HG03064 (cell line): ENCODE measurements around the gene SULT1A2.
"Not testable (repeated sequence)": the region's sequence is repeated elsewhere in the genome, so short reads cannot be mapped to it uniquely, and the experiment has no call there.

Experiments
- ATAC-seq: cut with Tn5 transposase; IDR thresholded peaks from one replicate; pipeline ENCODE4 v1.9.1; 2021; ENCODE audit warnings: low read depth; ENCODE audit not compliant: unreplicated experiment

The SULT1A2 gene

GRCh38 chr16:28592511-28592910 lies 4.3 kb downstream of the SULT1A2 start:
- no peak for ATAC-seq

DNA sequence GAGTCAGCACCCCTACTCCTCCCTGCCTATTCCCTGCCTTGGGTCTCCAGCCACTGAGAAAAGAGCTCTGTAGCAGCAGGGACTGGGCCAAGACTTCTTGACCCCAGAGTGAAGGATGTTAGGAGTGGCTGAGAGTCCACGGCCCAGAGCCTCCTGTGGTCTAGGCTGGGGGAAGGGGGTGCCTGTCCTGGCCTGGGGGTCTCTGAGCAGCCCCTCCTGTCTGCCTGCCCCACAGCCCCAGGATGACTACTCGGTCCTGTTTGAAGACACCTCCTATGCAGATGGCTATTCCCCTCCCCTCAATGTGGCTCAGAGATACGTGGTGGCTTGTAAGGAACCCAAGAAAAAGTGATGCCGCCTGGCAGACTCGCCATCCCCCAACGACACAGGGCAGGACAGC lies 5.5 kb downstream of the SULT1A2 start:
- ATAC-seq = no peak

DNA sequence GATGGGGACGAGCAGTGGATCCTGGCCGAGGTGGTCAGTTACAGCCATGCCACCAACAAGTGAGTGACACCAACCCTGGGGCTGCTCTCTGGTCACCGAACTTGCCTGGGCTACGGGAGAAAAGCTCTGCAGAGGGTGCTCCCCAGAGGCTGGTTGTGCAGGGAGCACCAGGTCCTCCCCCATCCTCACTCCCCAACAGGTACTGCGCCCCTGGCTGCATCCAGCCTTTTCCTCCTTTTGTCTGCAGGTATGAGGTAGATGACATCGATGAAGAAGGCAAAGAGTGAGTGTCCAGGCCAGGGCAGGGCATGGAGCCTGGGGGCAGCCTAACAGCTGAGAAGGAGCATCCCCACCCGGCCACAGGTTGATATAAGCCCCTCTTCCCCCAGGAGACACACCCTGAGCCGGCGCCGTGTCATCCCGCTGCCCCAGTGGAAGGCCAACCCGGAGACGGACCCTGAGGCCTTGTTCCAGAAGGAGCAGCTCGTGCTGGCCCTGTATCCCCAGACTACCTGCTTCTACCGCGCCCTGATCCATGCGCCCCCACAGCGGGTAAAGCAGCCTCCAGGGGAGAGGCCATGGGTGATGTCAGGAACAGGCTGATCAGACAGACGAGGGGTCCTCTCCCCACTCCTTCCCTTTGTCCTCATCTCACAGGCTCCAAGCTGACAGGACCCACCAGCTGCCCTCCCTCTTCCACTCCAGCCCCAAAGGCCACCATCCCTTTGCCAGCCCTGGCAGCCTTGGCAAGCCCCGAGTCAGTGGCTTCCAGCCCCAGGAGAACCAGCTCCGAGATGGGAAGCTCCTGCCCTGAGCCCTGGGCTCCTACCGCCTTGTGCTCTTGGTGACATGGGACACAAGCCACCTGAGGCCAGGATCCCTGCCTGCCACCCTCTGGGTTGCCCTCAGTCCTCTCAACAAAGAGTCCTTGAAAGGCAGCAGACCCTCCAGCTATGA lies 6.2 kb downstream of the SULT1A2 start:
- no peak for ATAC-seq

GRCh38 chr16:28589930-28590329 lies 6.9 kb downstream of the SULT1A2 start:
- ATAC-seq = no peak

GRCh38 chr16:28589069-28589468 lies 7.8 kb downstream of the SULT1A2 start:
- no peak for ATAC-seq

DNA sequence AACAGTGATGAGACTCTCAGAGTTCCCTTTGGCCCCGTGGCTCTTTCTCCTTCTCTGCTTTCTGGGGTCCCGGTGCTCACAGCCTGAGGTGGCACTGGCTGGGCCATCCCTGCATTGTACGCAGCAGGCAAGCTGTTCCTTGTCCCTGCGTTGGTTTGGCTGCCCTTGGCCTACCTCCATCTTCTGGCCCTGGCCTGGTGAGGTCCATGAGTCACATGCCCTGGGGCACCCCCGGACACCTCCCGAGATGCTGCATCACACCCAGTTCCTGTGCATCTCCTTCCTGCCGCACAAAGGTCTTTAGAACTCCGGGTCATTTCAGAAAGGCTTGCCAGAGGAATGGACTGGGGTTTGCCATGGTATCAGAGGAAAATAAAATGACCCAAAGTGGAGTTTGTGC lies 9.5 kb downstream of the SULT1A2 start:
- no peak for ATAC-seq

DNA sequence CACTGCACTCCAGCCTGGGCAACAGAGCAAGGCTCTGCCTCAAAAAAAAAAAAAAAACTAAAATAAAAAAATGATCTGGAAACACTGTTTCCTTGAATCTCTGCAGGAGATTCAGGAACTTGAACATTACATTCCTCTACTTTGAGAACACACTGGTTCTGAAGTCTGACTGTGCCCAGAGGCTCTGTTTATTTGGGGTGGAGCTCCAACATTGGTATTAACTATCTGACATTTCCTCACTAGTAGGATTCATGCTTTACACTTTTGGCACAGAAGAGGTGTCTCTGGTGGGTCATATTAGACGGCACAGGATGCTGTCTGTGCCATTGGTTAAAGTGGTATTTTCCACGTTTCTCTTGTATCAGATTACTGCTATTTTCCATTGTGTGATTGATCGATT lies 10.4 kb downstream of the SULT1A2 start:
- no peak for ATAC-seq

GRCh38 chr16:28585674-28586073 lies 11.2 kb downstream of the SULT1A2 start:
- ATAC-seq = no peak

DNA sequence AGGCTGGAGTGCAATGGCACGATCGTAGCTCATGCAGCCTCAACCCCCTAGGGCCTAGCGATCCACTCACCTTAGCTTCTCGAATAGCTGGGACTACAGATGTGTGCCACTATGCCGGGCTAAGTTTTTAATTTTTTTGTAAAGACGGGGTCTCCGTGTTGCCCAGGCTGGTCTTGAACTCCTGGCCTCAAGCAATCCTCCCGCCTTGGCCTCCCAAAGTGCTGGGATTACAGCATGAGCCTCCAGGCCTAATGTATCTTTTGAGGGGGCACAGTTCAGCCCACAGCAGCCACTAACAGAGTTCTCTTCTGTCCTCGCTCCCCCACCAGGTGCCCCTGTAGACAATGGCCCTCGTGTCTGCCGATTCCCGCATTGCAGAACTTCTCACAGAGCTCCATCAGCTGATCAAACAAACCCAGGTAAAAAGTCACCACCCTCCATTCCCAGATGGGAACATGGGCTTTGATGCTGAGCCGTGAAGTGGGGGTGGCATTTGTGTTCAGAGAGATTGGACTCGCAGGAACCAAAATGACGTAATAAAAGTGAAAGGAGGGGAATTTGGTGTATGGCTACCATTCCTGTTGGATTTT lies 16.0 kb downstream of the SULT1A2 start:
- no peak for ATAC-seq

GRCh38 chr16:28575446-28576109 lies 21.3 kb downstream of the SULT1A2 start:
- ATAC-seq = no peak

DNA sequence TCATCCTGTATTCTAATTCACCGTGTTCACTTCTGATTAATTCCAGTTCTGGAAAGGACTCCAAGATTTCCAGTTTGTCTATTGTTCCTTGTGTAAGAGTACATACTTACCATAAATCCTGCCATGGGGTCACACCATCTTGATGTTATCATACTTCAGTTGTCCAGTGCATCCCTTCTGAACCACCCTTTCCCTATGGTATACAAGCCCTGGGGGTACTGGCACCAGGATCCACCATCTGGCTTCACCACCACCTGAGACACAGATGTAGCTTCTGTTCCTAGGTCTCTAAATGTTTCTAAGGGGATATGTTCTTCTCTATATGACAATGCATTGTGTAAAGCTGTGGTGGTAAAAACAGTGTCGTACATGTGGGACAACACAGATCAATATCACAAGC lies 21.9 kb downstream of the SULT1A2 start:
- no peak for ATAC-seq

- ATAC-seq = no peak
Measured at GRCh38 chr16:28573738-28574718, 22.8 kb downstream of the SULT1A2 start.

DNA sequence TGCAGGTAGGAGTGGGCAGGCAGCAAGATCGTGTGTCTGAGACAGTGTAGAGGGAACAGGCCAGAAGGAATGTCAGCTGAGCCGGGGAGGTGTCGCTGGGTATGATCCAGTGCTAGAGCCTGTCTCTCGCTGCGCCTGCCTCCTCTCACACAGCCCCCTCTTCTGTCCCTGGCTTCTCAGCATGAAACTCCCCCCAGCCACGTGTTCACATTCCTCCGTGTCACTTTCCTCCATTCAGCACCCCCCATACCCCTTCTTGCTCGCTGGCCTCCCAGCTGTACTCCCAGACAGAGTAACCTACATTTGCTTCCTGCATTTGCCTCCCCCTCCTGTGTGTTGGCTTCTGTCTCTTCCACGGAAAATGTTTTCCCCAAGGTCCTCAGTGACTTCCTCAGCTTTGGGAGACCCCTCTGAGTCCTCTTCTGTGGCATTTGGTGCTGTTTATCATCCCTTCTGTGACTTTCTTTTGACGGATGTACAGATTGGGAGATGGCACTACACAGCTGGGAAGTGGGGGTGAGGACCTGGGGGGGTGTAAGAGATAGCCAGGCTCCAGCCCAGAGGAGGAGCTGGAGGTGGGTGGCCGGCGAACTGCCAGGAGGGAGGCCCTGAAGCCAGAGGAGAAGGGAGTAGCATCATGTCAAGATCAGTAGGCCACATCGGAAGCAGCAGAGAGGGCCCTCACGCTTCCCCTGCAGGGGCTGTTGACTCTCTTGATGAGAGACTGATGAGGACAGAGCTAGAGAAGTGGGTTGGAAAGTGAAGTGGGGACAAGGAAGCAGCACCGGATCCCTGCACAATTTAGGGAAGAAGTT lies 23.9 kb downstream of the SULT1A2 start:
- ATAC-seq = no peak

DNA sequence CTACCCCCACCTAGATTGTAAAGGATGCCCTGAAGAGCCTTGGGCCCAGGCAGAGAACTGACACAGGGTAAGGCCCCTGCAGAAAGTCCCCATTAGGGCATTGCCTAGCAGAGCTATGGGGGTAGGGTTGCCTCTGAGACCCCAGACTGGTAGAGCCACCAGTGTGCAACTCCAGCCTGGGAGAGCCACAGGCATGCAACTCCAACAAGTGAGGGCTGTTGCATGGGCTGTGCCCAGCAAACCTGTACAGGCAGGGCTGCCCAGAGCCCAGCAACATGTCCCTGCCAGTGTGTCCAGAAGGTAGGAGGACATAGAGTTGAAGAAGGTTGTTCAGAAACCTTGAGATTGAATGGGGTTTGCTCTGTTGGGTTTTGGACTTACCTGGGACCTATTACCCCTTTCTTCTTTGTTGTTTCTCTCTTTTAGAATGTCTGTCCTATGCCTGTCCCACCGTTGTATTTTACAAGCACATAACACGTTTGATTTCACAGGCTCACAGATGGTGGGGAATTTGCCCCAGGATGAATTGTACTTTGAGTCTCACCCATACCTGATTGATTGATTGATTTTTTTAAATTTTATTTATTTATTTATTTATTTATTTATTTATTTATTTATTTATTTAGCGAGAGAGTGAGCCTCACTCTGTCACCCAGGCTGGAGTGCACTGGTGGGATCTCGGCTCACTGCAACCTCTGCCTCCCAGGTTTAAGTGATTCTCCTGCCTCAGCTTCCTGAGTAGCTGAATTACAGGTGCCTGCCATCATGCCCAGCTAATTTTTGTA lies 26.7 kb downstream of the SULT1A2 start:
- no peak for ATAC-seq

- ATAC-seq = no peak
Measured at GRCh38 chr16:28569021-28569420, 27.8 kb downstream of the SULT1A2 start.

GRCh38 chr16:28567292-28567691 lies 29.6 kb downstream of the SULT1A2 start:
- ATAC-seq = no peak

- not testable (repeated sequence) for ATAC-seq
Measured at GRCh38 chr16:28566233-28566925, 30.5 kb downstream of the SULT1A2 start.

- ATAC-seq = no peak
Measured at GRCh38 chr16:28563218-28563617, 33.6 kb downstream of the SULT1A2 start.
